RPMI7951 (cell line): ENCODE results near the gene ABCB4. TPM values are rescaled to one million over a fixed set of nuclear protein-coding genes. Genes with fewer than 3 reads are reported as not detected.

Experiments used
- DNase-seq: peaks from one replicate; pipeline ENCODE4 v3.0.0-alpha.2; 2012; ENCODE audit warnings: low read depth
- total RNA-seq: library from RNA; depleted of rRNA; stranded (reverse); fragments of >200 nt; shearing (Covaris generic); gene quantifications from 2 replicates; pipeline ENCODE4 v1.2.3, GENCODE V29; 2014; rRNA removed

The ABCB4 gene
- 0.60 and 0.68 TPM in 2 replicates for total RNA-seq

- no peak for DNase-seq
Observed at GRCh38 chr7:87475359-87476178, at the start of gene ABCB4. Gene ABCB4 (minus strand): TSS chr7:87475680. CDS start chr7:87475465, 215 bp downstream.

GRCh38 chr7:87518735-87519134 lies 43.3 kb upstream of the ABCB4 start:
- DNase-seq, result no peak

GRCh38 chr7:87517891-87518290 lies 42.4 kb upstream of the ABCB4 start:
- no peak for DNase-seq

GRCh38 chr7:87517136-87517815 lies 41.8 kb upstream of the ABCB4 start:
- DNase-seq, result no peak

GRCh38 chr7:87513735-87514335 lies 38.4 kb upstream of the ABCB4 start:
- peak; percentile 27 for DNase-seq

GRCh38 chr7:87512906-87513305 lies 37.4 kb upstream of the ABCB4 start:
- DNase-seq, result no peak

DNA sequence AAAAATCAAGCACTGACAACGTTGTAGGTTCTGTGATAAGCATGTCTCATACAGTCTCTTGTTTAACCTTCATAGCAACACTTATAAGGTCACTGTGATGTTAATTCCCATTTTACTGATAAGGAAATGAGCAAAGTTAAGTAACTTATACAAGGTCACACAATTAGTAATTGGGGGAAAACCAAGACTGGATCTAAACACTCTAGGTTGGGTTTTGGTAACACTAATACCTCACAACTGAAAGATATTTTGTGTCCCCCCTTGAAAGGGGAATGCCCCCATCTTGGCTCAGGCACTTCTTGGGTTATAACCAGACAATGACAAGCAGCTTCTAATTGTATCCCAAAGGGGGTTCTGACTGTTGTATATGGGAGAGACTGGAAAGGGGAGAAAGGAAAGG lies 36.0 kb upstream of the ABCB4 start:
- no peak for DNase-seq

- no peak for DNase-seq
Observed at GRCh38 chr7:87510411-87510875, 35.0 kb upstream of the ABCB4 start.

DNA sequence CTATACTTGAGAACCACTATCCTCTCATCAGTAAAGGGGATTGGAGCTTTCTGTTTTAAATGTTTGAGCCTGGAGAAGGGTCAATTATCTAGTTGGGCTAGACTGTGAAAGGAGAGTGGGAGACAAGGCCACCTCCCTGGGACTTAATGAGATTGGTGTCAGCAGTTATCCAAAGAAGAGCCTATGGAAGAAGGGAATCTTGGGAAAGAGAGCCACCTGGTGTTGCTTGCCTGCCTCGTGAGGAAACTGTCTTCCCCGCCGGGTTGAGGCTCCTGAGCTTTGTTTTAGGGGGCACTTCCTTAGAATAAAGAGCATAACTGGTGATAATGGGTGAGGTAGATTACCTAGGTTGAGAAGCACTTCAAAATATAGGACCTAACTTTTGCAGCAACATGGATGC lies 32.0 kb upstream of the ABCB4 start:
- DNase-seq, result no peak

GRCh38 chr7:87506246-87507180 lies 31.0 kb upstream of the ABCB4 start:
- DNase-seq, result peak; percentile 10

GRCh38 chr7:87505557-87506245 lies 30.2 kb upstream of the ABCB4 start:
- no peak for DNase-seq

DNA sequence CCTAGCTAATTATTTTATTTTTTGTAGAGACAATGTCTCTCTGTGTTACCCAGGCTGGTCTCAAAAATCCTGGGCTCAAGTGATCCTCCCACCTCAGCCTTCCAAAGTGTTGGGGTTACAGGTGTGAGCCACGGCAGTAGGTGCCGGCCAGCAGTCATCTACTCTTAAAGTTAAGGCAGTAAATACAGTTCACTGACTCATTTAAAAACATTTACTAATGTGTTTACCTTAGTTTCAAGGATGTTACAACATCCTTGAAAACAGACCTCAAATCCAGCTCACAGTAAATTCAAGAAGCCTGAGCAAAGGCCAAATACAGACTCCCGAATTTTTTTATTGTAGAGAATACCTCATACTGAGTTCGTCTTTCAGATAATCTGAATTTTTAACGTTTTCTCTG lies 29.6 kb upstream of the ABCB4 start:
- no peak for DNase-seq

DNA sequence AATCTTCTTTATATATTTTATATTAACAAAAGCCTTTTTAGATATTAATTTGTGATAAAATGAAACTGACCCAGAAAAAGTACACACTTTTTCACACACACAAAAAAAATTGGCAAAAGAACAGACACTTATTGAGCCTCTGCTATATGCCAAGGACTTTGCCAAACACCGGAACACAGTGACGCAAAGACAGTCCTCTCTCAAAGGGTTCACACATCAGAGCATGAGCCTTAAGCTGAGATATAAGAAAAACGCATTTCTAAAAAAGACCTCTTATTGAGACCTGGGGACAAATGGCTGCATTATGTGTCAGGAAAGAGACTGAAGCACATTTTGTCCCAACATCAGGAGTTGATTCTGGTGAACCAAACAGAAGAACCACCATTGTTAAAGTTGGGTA lies 24.0 kb upstream of the ABCB4 start:
- peak; percentile 18 for DNase-seq

GRCh38 chr7:87498893-87499292 lies 23.4 kb upstream of the ABCB4 start:
- DNase-seq, result no peak

DNA sequence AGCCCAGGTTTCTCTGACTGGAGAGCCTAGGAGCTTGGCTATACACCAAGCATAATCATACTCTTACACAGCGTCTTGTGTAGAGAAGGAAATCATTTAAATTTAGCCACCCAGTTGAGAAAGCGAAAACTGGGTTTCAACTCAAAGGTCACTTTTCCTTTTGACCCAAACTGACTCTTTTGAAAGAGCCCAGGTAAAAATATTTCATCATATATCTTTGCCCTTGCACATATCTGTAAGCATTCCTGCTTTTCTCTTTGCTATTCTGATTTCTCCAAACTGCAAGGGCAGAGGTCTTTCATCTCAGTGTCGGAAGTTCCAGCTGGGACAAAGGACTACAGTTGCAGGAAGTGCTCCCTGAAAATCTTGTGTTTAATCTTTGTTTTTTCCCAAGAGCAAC lies 22.0 kb upstream of the ABCB4 start:
- no peak for DNase-seq

DNA sequence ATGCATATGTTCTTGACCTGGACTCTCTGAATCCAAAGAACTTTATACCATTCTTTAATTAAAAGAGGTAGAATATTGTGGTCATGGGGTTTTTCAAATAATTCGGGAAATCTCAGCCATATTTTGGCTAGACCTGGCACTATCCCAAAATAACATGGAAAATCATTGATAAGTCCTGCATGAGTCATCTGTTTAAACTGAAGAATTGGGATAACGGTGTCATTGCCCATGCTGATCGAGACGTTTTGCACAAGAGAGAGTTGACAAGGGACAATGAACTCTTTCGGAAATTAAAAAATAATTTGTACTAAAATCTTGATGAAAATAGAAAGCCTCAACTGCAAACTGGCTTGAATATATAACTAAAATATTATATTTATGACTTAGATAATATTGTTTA lies 19.9 kb upstream of the ABCB4 start:
- no peak for DNase-seq

DNA sequence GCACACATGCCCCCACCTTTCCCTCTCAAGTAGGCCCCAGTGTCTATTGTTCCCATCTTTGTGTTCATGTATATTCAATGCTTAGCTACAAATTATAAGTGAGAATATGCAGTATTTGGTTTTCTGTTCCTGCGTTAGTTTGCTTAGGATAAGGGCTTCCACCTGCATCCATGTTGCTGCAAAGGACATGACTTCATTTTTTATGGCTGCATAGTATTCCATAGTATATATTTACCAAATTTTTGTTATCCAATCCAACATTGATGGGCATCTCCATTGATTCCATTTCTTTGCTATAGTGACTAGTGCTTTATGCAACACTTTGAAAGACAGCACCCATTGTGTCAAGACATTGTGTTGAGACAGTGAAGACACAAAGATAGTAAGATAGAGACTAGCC lies 19.0 kb upstream of the ABCB4 start:
- no peak for DNase-seq

- no peak for DNase-seq
Observed at GRCh38 chr7:87483131-87483530, 7.7 kb upstream of the ABCB4 start.

DNA sequence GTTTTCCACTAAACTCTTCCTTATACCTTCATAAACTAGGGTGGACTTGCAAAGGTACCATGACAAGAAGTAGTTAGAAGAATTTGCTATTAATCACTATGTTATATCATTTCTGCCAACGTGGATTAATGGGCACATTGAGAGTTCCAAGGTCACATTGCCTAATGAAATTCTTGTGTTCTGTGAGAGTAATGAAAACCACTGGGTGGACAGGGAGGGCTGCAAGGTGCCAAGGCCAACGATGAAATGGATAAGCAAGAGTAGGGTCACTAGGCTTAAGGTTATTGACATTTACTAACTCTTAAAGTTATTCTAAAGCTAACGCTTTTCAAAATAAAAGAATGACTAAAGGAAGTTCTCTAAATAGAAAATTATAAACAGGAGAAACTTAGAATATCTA lies 6.6 kb upstream of the ABCB4 start:
- DNase-seq, result no peak

- peak; percentile 39 for DNase-seq
Observed at GRCh38 chr7:87480386-87480785, 4.9 kb upstream of the ABCB4 start.

DNA sequence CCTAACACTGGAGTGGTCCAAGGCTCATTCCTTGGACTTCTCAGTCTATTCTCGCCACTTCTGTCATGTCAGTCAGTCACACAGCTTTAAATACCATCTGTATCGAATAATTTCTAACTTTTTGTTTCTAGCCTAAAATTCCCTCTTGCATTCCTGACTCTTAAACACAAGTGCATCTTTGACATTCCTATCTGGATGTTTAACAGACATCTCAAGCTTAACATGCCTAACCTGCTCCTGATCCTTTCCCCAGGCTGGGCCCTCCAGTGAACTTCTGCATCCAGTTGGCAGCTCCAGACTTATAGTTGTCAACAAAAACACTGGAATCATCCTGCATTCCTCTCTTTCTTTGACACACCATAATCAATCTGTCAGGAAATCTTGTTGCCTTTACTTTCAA lies 4.5 kb upstream of the ABCB4 start:
- no peak for DNase-seq
